ENCODE data around the gene MUC21.

- TF ChIP-seq CEBPB (IDR thresholded peaks at IDR 0.05; ENCODE audit: low read depth, low read length) (no peak), CTCF (IDR thresholded peaks at IDR 0.05; ENCODE audit: control extremely low read depth in 1 of 3, insufficient read depth in 1 of 3, low read depth in 1 of 3, low read length in 3 of 3) (no peak), TCF12 (IDR thresholded peaks at IDR 0.05; ENCODE audit: low read depth, low read length) (no peak), POLR2AphosphoS5 (IDR thresholded peaks at IDR 0.05; ENCODE audit: low read depth, low read length) (no peak), EP300 (IDR thresholded peaks at IDR 0.05; ENCODE audit: borderline replicate concordance in 1 of 2, low read depth in 2 of 2, low read length in 2 of 2) (no peak), SP1 (IDR thresholded peaks at IDR 0.05; ENCODE audit: low read depth, low read length) (no peak), BCL11A (IDR thresholded peaks at IDR 0.05; ENCODE audit: low read depth in 2 of 2, low read length in 2 of 2) (no peak), GABPA (IDR thresholded peaks at IDR 0.05; ENCODE audit: borderline replicate concordance, insufficient read depth, low read length) (no peak), RAD21 (IDR thresholded peaks at IDR 0.05 in 1 of 2, conservative IDR thresholded peaks at IDR 0.05 in 1 of 2; ENCODE audit: low read depth in 2 of 2, low read length in 2 of 2) (no peak)
These were observed 54.2 kb downstream of the MUC21 start for GRCh38 chr6:31037682-31038081.
